CD14-positive monocyte (primary cell): ENCODE measurements around the gene COQ8B. TPM values are rescaled to one million over a fixed set of nuclear protein-coding genes. Genes with fewer than 3 reads are reported as not detected.

ENCODE experiments used
- DNase-seq, 3 donors: peaks; one replicate each; pipeline ENCODE4 v3.0.0-alpha.2; 2011 to 2022
- H2AFZ ChIP-seq: 2 replicates; pipeline ENCODE4 v1.6.0; 2012; ENCODE audit warnings: mild to moderate bottlenecking, low read depth, low read length, inconsistent platforms; ENCODE audit not compliant: insufficient read depth, poor library complexity, severe bottlenecking
- H3K27ac ChIP-seq, 2 donors: 1 replicate in 1 of 2; 2 replicates in 1 of 2; pipeline ENCODE4 v1.5.1; 2012 to 2013; ENCODE audit warnings: low read length in 2 of 2, control low read depth in 1 of 2, inconsistent platforms in 1 of 2, low read depth in 1 of 2, mild to moderate bottlenecking in 1 of 2
- H3K27me3 ChIP-seq, 2 donors: one replicate each; pipeline versions ENCODE4 v1.6.0 to v1.6.1; 2011 to 2013; ENCODE audit warnings: low read length in 2 of 2; ENCODE audit not compliant: control insufficient read depth in 2 of 2, insufficient read depth in 2 of 2
- H3K36me3 ChIP-seq, 2 donors: replicated peaks in 1 of 2; 1 replicate in 1 of 2; 2 replicates in 1 of 2; pipeline versions ENCODE4 v1.5.1 to v1.6.1; 2012 to 2013; ENCODE audit warnings: low read length in 2 of 2, control low read depth in 1 of 2, inconsistent platforms in 1 of 2, mild to moderate bottlenecking in 1 of 2; ENCODE audit not compliant: insufficient read depth in 2 of 2, control insufficient read depth in 1 of 2
- H3K4me1 ChIP-seq, 2 donors: 1 replicate in 1 of 2; 2 replicates in 1 of 2; pipeline versions ENCODE4 v1.5.1 to v1.6.1; 2012 to 2013; ENCODE audit warnings: low read length in 2 of 2, control low read depth in 1 of 2, inconsistent platforms in 1 of 2, mild to moderate bottlenecking in 1 of 2, moderate library complexity in 1 of 2; ENCODE audit not compliant: insufficient read depth in 2 of 2, control insufficient read depth in 1 of 2
- H3K4me2 ChIP-seq: replicated peaks from 2 replicates; pipeline ENCODE3; 2012; ENCODE audit warnings: low read length, moderate library complexity, mild to moderate bottlenecking; ENCODE audit not compliant: poor library complexity, severe bottlenecking; ENCODE audit errors: extremely low read depth
- H3K4me3 ChIP-seq, 3 experiments: fragments of 200-600 bp in 1 of 3; sonication (generic) in 1 of 3; replicated peaks in 1 of 3; 1 replicate in 2 of 3; 2 replicates in 1 of 3; pipeline ENCODE4 v1.5.1; 2011 to 2013; ENCODE audit warnings: low read length in 3 of 3, mild to moderate bottlenecking in 3 of 3, control low read depth in 2 of 3, low read depth in 2 of 3, inconsistent platforms in 1 of 3, moderate library complexity in 1 of 3
- H3K79me2 ChIP-seq: 2 replicates; pipeline ENCODE4 v1.6.0; 2012; ENCODE audit warnings: mild to moderate bottlenecking, control low read depth, inconsistent platforms, low read length, moderate library complexity; ENCODE audit not compliant: insufficient read depth
- H3K9ac ChIP-seq: 2 replicates; pipeline ENCODE4 v1.6.0; 2017; ENCODE audit warnings: low read length, mild to moderate bottlenecking; ENCODE audit not compliant: insufficient read depth, poor library complexity, severe bottlenecking
- H3K9me3 ChIP-seq, 2 donors: replicated peaks in 1 of 2; 1 replicate in 1 of 2; 2 replicates in 1 of 2; pipeline versions ENCODE4 v1.5.1 to v1.6.1; 2012 to 2013; ENCODE audit warnings: low read length in 2 of 2, control low read depth in 1 of 2; ENCODE audit not compliant: control insufficient read depth in 1 of 2, insufficient read depth in 1 of 2
- H4K20me1 ChIP-seq: 2 replicates; pipeline ENCODE4 v1.6.0; 2012; ENCODE audit warnings: mild to moderate bottlenecking, low read length, control low read depth, moderate library complexity; ENCODE audit not compliant: insufficient read depth
- H3K27ac Mint-ChIP-seq, 7 donors: one replicate each; pipeline ENCODE4 v1.8.0; 2020; ENCODE audit warnings: mild to moderate bottlenecking in 7 of 7, mixed read lengths in 7 of 7, moderate library complexity in 6 of 7, inconsistent platforms in 2 of 7
- H3K27me3 Mint-ChIP-seq, 3 donors: one replicate each; pipeline ENCODE4 v1.8.0; 2021 to 2022; ENCODE audit warnings: low read depth in 3 of 3, mild to moderate bottlenecking in 3 of 3, mixed read lengths in 3 of 3, moderate library complexity in 3 of 3, inconsistent platforms in 1 of 3
- H3K36me3 Mint-ChIP-seq, 2 donors: one replicate each; pipeline ENCODE4 v1.8.0; 2020; ENCODE audit warnings: mixed read lengths in 2 of 2, inconsistent platforms in 1 of 2, mild to moderate bottlenecking in 1 of 2
- H3K4me1 Mint-ChIP-seq: one replicate; pipeline ENCODE4 v1.8.0; 2020; ENCODE audit warnings: mild to moderate bottlenecking, mixed read lengths
- H3K4me3 Mint-ChIP-seq, 2 donors: one replicate each; pipeline ENCODE4 v1.8.0; 2020; ENCODE audit warnings: mild to moderate bottlenecking in 2 of 2, mixed read lengths in 2 of 2, moderate library complexity in 1 of 2
- H3K9me3 Mint-ChIP-seq, 7 donors: one replicate each; pipeline ENCODE4 v1.8.0; 2020 to 2022; ENCODE audit warnings: mixed read lengths in 7 of 7, mild to moderate bottlenecking in 6 of 7, moderate library complexity in 6 of 7, inconsistent platforms in 2 of 7
- CTCF ChIP-seq: fragments of 200-600 bp; IDR thresholded peaks from one replicate; pipeline ENCODE4 v1.8.0; 2022; ENCODE audit warnings: antibody characterized with exemption, mild to moderate bottlenecking
- WGBS: methylation state at CpG from one replicate; pipeline ENCODE4 v1.1.5; 2013; ENCODE audit warnings: missing lambda C conversion rate; ENCODE audit not compliant: insufficient coverage; 5-methylcytosine and 5-hydroxymethylcytosine counted together
- intact Hi-C, 2 donors: fragments of 100-400 bp; cut with micrococcal nuclease; formaldehyde crosslinking; loops; one replicate each; pipeline versions ENCODE4 v1.15.0 to v1.15.1; 2023
- polyA plus RNA-seq, 3 donors: library from polyadenylated mRNA; depleted of rRNA in 1 of 3; unstranded in 2 of 3; stranded (reverse) in 1 of 3; fragments of 300-500 nt in 2 of 3; fragments of >200 nt in 1 of 3; fragmentation: Illumina TruSeq in 2 of 3; gene quantifications; 1 replicate in 2 of 3; 2 replicates in 1 of 3; pipeline ENCODE4 v1.2.3, GENCODE V29; 2012 to 2021

Gene COQ8B
- polyA plus RNA-seq, 3 donors: 16.0 to 44.0 (median 23.4) TPM

DNA sequence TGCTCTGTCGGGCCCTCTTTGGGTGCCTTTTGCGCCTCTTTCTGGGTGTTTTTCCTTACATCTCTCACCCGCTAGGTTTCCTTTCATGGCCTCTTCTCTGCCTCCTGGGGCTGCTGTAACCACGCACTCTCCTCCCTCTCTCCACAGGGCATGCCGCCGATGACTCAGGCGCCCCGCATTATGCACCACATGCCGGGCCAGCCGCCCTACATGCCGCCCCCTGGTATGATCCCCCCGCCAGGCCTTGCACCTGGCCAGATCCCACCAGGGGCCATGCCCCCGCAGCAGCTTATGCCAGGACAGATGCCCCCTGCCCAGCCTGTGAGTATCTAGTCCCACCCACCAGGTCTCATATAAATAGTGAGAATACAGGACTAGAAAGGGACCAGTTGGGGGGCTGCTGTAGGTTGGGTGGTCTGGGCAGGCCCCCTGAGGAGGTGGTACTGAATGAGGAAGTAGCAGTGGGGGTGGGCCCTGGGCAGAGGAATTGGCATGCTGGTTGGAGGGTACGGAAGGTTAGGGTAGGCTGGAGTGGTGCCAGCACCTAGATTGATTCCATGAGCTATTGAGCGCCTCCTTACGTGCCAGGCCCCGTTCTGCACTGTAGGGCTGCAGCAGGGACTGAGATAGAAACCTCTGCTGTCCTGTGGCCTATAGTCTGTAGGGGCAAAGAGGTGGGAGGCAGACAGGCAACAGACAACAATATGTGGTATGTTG, 46.2 kb upstream of the COQ8B start:
- DNase-seq: no peak
- H3K27ac ChIP-seq: peak overlapping the region in 1 of 2 donors; percentile 51
- no peak overlapping the region for H3K4me2 ChIP-seq
- peaks cover 81 to 97% of the 10 kb centered on the region in 2 donors for H3K36me3 ChIP-seq
- H3K79me2 ChIP-seq: peaks cover 42% of the 10 kb centered on the region
- no peak for TF ChIP-seq CTCF
- H3K36me3 Mint-ChIP-seq: peaks cover 81 to 96% of the 10 kb centered on the region in 2 donors
- H3K4me1 Mint-ChIP-seq: no peaks in the 10 kb centered on the region
- WGBS: 86% methylated on average over 15 of the region's 17 CpGs
- H3K27me3 ChIP-seq: no peaks in the 10 kb centered on the region
- no peak overlapping the region for H3K4me3 ChIP-seq
- no peaks in the 10 kb centered on the region for H3K9me3 Mint-ChIP-seq
- peaks cover 75% of the 10 kb centered on the region for H4K20me1 ChIP-seq
- H3K9ac ChIP-seq: no peak overlapping the region
- H3K27me3 Mint-ChIP-seq: peaks cover 0 to 1% (median 0%) of the 10 kb centered on the region in 3 donors
- H3K4me3 Mint-ChIP-seq: no peak overlapping the region
- intact Hi-C loops: no loop called here
- peak overlapping the region in 3 of 7 donors; percentile 19 to 77 (median 61) for H3K27ac Mint-ChIP-seq
- no peaks in the 10 kb centered on the region for H3K4me1 ChIP-seq
- H2AFZ ChIP-seq: no peak overlapping the region
- no peaks in the 10 kb centered on the region for H3K9me3 ChIP-seq

DNA sequence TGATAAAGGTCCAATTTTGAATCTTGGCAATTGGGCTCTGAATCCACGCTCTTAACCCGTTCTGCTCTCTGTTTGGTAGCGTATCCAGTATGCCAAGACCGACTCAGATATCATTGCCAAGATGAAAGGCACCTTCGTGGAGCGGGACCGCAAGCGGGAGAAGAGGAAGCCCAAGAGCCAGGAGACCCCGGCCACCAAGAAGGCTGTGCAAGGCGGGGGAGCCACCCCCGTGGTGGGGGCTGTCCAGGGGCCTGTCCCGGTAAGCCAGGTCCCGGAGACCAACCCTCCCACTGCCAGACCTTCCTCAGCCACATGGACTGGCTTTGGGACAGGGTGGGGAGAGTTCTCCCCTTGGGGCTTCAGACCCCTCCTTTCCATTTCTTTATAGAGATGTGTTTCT, 42.7 kb upstream of the COQ8B start:
- Histone ChIP-seq H3K9me3 (no peaks in the 10 kb centered on the region), H4K20me1 (peaks cover 88% of the 10 kb centered on the region), H3K27me3 (no peaks in the 10 kb centered on the region), H2AFZ (no peak overlapping the region), H3K4me3 (no peak overlapping the region), H3K36me3 (peaks cover 71 to 89% of the 10 kb centered on the region in 2 donors), H3K27ac (no peak overlapping the region), H3K79me2 (peaks cover 72% of the 10 kb centered on the region), H3K4me1 (peaks cover 25 to 30% of the 10 kb centered on the region in 2 donors), H3K4me2 (no peak overlapping the region), H3K9ac (no peak overlapping the region)
- Mint-ChIP-seq H3K27me3 (peaks cover 0 to 2% (median 0%) of the 10 kb centered on the region in 3 donors), H3K9me3 (no peaks in the 10 kb centered on the region), H3K4me1 (peaks cover 23% of the 10 kb centered on the region), H3K4me3 (no peak overlapping the region), H3K36me3 (peaks cover 75 to 83% of the 10 kb centered on the region in 2 donors), H3K27ac (peak overlapping the region in 2 of 7 donors; percentile 13 to 33)
- no peak for TF ChIP-seq CTCF
- intact Hi-C loops: loop anchor here in 1 of 2 donors (10.0 kb wide), 1 partner anchor 45 kb away; no protein-coding TSS in a partner anchor
- 97% methylated on average over 5 of the region's 13 CpGs for WGBS
- no peak for DNase-seq
